ENCODE results near the gene GSN. TPM values are rescaled to one million over a fixed set of nuclear protein-coding genes. Genes with fewer than 3 reads are reported as not detected.

GSN gene
- total and polyA plus RNA-seq, 2 of the 13 experiments (the other 11 are each of a cell fraction or from before 2014, with no cell fraction given): 294 to 307 TPM

DNA sequence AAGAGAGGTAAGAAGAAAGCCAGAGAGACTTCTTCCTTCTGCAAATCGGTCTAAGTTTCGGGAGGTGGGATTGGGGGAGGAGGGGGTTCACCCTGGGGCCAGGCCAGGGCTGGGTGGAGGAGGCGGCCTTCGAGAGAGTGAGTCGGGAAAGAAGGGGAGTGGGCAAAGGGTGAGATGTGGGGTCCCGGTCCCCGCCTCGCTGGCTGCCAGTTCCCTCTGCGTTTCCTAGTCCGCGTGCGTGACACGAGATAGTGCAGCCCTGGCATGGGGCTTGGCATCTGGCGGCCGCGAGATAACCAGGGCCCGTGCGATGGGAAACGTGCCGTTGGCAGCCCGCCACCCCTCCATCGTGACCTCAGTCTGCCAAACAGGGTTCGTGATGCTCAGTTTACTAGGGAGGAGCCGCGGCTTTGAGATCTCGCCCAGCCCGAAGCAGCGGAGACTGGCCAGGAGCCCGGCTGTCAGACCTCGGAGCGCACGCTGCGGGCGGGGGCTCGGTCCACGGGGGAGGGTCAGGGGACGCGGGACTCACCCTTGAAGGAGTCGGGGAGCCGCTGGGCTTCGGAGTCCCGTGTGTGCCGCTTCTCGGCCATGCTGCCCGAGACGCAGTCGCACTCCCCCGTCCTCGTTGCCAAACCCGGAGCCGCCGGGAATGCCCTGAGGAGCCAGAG, 101.8 kb downstream of the GSN start, which contains the start of gene STOM (continued):
- TF ChIP-seq ZFP41 (CRISPR knock-in tag; IDR thresholded peaks at IDR 0.05; ENCODE audit: borderline replicate concordance) (peak; percentile 80; the same call in 1 of the 2 replicates), ZSCAN25 (CRISPR knock-in tag; IDR thresholded peaks at IDR 0.05) (0 out of 2 replicates have a peak, but pooled peaks have one; percentile 18), ZNF674 (CRISPR knock-in tag; IDR thresholded peaks at IDR 0.05; ENCODE audit: low read depth) (no peak), PITX1 (CRISPR knock-in tag; IDR thresholded peaks at IDR 0.05) (peak; percentile 31; the same call in 1 of the 2 replicates), GZF1 (CRISPR knock-in tag; IDR thresholded peaks at IDR 0.05) (no peak), WIZ (CRISPR knock-in tag; IDR thresholded peaks at IDR 0.05) (0 out of 2 replicates have a peak, but pooled peaks have one; percentile 47), U2AF2 (IDR thresholded peaks at IDR 0.05; ENCODE audit: low read depth, low read length) (no peak), SOX13 (IDR thresholded peaks at IDR 0.05) (no peak), SOX13 (CRISPR knock-in tag; conservative IDR thresholded peaks at IDR 0.05 in 1 of 2, IDR thresholded peaks at IDR 0.05 in 1 of 2) (0 out of 4 replicates have a peak, but pooled peaks of 1 of the 2 experiments have one; percentile 20), ZNF652 (CRISPR knock-in tag; IDR thresholded peaks at IDR 0.05; ENCODE audit: borderline replicate concordance, low read depth) (no peak), KLF16 (CRISPR knock-in tag; IDR thresholded peaks at IDR 0.05) (peak; percentile 26 to 38; a peak in 1 of 4 replicates), ZFP82 (CRISPR knock-in tag; IDR thresholded peaks at IDR 0.05; ENCODE audit: borderline replicate concordance) (no peak), NFYB (CRISPR knock-in tag; IDR thresholded peaks at IDR 0.05) (no peak), ZSCAN5A (CRISPR knock-in tag; IDR thresholded peaks at IDR 0.05; ENCODE audit: borderline replicate concordance) (no peak), ZNF335 (CRISPR knock-in tag; IDR thresholded peaks at IDR 0.05) (no peak), ZNF761 (CRISPR knock-in tag; conservative IDR thresholded peaks at IDR 0.05) (no peak), ZNF768 (CRISPR knock-in tag; IDR thresholded peaks at IDR 0.05) (peak; percentile 54; the same call in 1 of the 2 replicates), ZNF430 (CRISPR knock-in tag; IDR thresholded peaks at IDR 0.05) (peak; percentile 84; the same call in 1 of the 2 replicates), HOXA7 (CRISPR knock-in tag; IDR thresholded peaks at IDR 0.05) (no peak), FOXC1 (CRISPR knock-in tag; IDR thresholded peaks at IDR 0.05; ENCODE audit: borderline replicate concordance) (peak; percentile 96), HOXA5 (CRISPR knock-in tag; IDR thresholded peaks at IDR 0.05) (peak; percentile 79), SRSF9 (IDR thresholded peaks at IDR 0.05; ENCODE audit: borderline replicate concordance, insufficient read depth, low read depth, low read length, poor library complexity, severe bottlenecking) (no peak), CEBPG (CRISPR knock-in tag; IDR thresholded peaks at IDR 0.05) (no peak), ZNF766 (CRISPR knock-in tag; IDR thresholded peaks at IDR 0.05; ENCODE audit: borderline replicate concordance) (0 out of 2 replicates have a peak, but pooled peaks have one; percentile 55), KLF13 (CRISPR knock-in tag; IDR thresholded peaks at IDR 0.05) (0 out of 2 replicates have a peak, but pooled peaks have one; percentile 72), ZNF616 (CRISPR knock-in tag; IDR thresholded peaks at IDR 0.05; ENCODE audit: low read depth) (peak; percentile 70; the same call in 1 of the 2 replicates), GATAD1 (CRISPR knock-in tag; IDR thresholded peaks at IDR 0.05) (no peak)
- TF ChIP-seq, protein P1, sequence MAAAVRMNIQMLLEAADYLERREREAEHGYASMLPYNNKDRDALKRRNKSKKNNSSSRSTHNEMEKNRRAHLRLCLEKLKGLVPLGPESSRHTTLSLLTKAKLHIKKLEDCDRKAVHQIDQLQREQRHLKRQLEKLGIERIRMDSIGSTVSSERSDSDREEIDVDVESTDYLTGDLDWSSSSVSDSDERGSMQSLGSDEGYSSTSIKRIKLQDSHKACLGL (CRISPR knock-in tag; IDR thresholded peaks at IDR 0.05): 0 out of 2 replicates have a peak, but pooled peaks have one; percentile 58

Measured in HepG2 (cell line).